GM12892 (cell line): Measurements from ENCODE around the gene SLC43A3.

Source experiments
- POLR2A ChIP-seq: IDR thresholded peaks from 2 replicates; pipeline ENCODE4 v1.6.1; 2011; ENCODE audit warnings: low read depth, low read length, control low read depth
- POLR2AphosphoS5 ChIP-seq: IDR thresholded peaks from 2 replicates; pipeline ENCODE4 v1.6.1; 2011; ENCODE audit warnings: low read depth, low read length, control low read depth
- TAF1 ChIP-seq: IDR thresholded peaks from 2 replicates; pipeline ENCODE4 v1.6.1; 2011; ENCODE audit warnings: low read depth, mild to moderate bottlenecking, control low read depth, low read length, borderline replicate concordance

- TF ChIP-seq POLR2AphosphoS5 (no peak), POLR2A (no peak), TAF1 (no peak)
These were observed 19.7 kb downstream of the SLC43A3 start for GRCh38 chr11:57407010-57407920.
